GM23338 (cell line): ENCODE data around the gene CACNA1G. TPM values are rescaled to one million over a fixed set of nuclear protein-coding genes. Genes with fewer than 3 reads are reported as not detected.

Source experiments
- ATAC-seq: fragments of 200-7000 bp; cut with Tn5 transposase; 3 replicates; pipeline ENCODE4 v1.9.1; 2020
- DNase-seq: peaks from one replicate; pipeline ENCODE4 v3.0.0-alpha.2; 2015; ENCODE audit warnings: low spot score
- H2AFZ ChIP-seq: fragments of 200-600 bp; sonication (generic); 2 replicates; pipeline ENCODE4 v1.8.0; 2016; ENCODE audit warnings: antibody characterized with exemption, mild to moderate bottlenecking, moderate library complexity
- H3F3A ChIP-seq: fragments of 200-600 bp; sonication (generic); replicated peaks from 2 replicates; pipeline ENCODE4 v1.8.0; 2017; ENCODE audit warnings: antibody characterized with exemption, mixed run types, low read depth
- H3K27ac ChIP-seq: fragments of 200-600 bp; sonication (generic); 2 replicates; pipeline ENCODE4 v1.6.1; 2016; ENCODE audit warnings: low read depth
- H3K27me3 ChIP-seq: fragments of 200-600 bp; sonication (generic); 2 replicates; pipeline ENCODE4 v1.8.0; 2016; ENCODE audit warnings: mild to moderate bottlenecking, mixed run types, moderate library complexity; ENCODE audit not compliant: insufficient read depth
- H3K36me3 ChIP-seq: fragments of 200-600 bp; sonication (generic); 2 replicates; pipeline ENCODE4 v1.8.0; 2016; ENCODE audit warnings: mild to moderate bottlenecking; ENCODE audit not compliant: insufficient read depth
- H3K4me1 ChIP-seq: fragments of 200-600 bp; sonication (generic); 2 replicates; pipeline ENCODE4 v1.8.0; 2016; ENCODE audit warnings: mild to moderate bottlenecking, moderate library complexity; ENCODE audit not compliant: insufficient read depth
- H3K4me2 ChIP-seq: fragments of 200-600 bp; sonication (generic); 2 replicates; pipeline ENCODE4 v1.7.1; 2017; ENCODE audit warnings: mixed run types
- H3K4me3 ChIP-seq: fragments of 200-600 bp; sonication (generic); 2 replicates; pipeline ENCODE4 v1.6.1; 2016; ENCODE audit warnings: mixed run types
- H3K79me2 ChIP-seq: fragments of 200-600 bp; sonication (generic); replicated peaks from 2 replicates; pipeline ENCODE4 v1.8.0; 2017; ENCODE audit warnings: mild to moderate bottlenecking; ENCODE audit not compliant: insufficient read depth
- H3K9me2 ChIP-seq: fragments of 200-600 bp; sonication (generic); 2 replicates; pipeline ENCODE4 v1.8.0; 2017; ENCODE audit not compliant: insufficient read depth
- H4K20me1 ChIP-seq: fragments of 200-600 bp; sonication (generic); replicated peaks from 2 replicates; pipeline ENCODE4 v1.8.0; 2017; ENCODE audit warnings: mild to moderate bottlenecking; ENCODE audit not compliant: insufficient read depth
- H3K27ac Mint-ChIP-seq: 2 replicates; pipeline ENCODE4 v1.8.0; 2020; ENCODE audit warnings: inconsistent platforms, mild to moderate bottlenecking, moderate library complexity, mixed read lengths
- H3K27me3 Mint-ChIP-seq: 3 replicates; pipeline ENCODE4 v1.8.0; 2022; ENCODE audit warnings: low read depth, mild to moderate bottlenecking, moderate library complexity, mixed read lengths, inconsistent platforms; ENCODE audit not compliant: insufficient read depth, poor library complexity
- H3K36me3 Mint-ChIP-seq: 3 replicates; pipeline ENCODE4 v1.8.0; 2021; ENCODE audit warnings: low read depth, mild to moderate bottlenecking, inconsistent platforms, moderate library complexity, mixed read lengths
- H3K4me1 Mint-ChIP-seq: 3 replicates; pipeline ENCODE4 v1.8.0; 2020; ENCODE audit warnings: mild to moderate bottlenecking, inconsistent platforms, mixed read lengths
- H3K4me3 Mint-ChIP-seq: 3 replicates; pipeline ENCODE4 v1.8.0; 2021; ENCODE audit warnings: moderate library complexity, mild to moderate bottlenecking, inconsistent platforms, mixed read lengths
- H3K9me3 Mint-ChIP-seq: 3 replicates; pipeline ENCODE4 v1.8.0; 2020; ENCODE audit warnings: moderate library complexity, mild to moderate bottlenecking, inconsistent platforms, mixed read lengths
- CREB1 ChIP-seq: fragments of 250-450 bp; sonication (Bioruptor Pico); IDR thresholded peaks from 2 replicates; pipeline ENCODE4 v1.5.0; 2020; ENCODE audit warnings: low read depth, mild to moderate bottlenecking, moderate library complexity
- CTCF ChIP-seq, 2 experiments: fragments of 200-600 bp in 1 of 2; sonication (generic) in 1 of 2; conservative IDR thresholded peaks; 2 replicates each; pipeline versions ENCODE4 v1.5.1 to v1.6.1; 2016 to 2017; ENCODE audit warnings: antibody characterized with exemption in 2 of 2, low read depth in 2 of 2, mild to moderate bottlenecking in 2 of 2, moderate library complexity in 1 of 2
- ETS1 ChIP-seq: IDR thresholded peaks from 2 replicates; pipeline ENCODE4 v1.6.1; 2016; ENCODE audit warnings: antibody characterized with exemption
- JUNB ChIP-seq: IDR thresholded peaks from one replicate; pipeline ENCODE4 v1.6.1; 2016; ENCODE audit warnings: antibody characterized with exemption; ENCODE audit not compliant: unreplicated experiment
- POLR2AphosphoS5 ChIP-seq: IDR thresholded peaks from 2 replicates; pipeline ENCODE4 v1.6.1; 2016; ENCODE audit warnings: antibody characterized with exemption, low read depth
- REST ChIP-seq: IDR thresholded peaks from one replicate; pipeline ENCODE4 v1.6.1; 2018; ENCODE audit warnings: antibody characterized with exemption; ENCODE audit not compliant: unreplicated experiment
- STAT1 ChIP-seq: IDR thresholded peaks from one replicate; pipeline ENCODE4 v1.6.1; 2016; ENCODE audit warnings: antibody characterized with exemption; ENCODE audit not compliant: unreplicated experiment
- ZNF331 ChIP-seq: fragments of 250-450 bp; sonication (Bioruptor Pico); IDR thresholded peaks from 2 replicates; pipeline ENCODE4 v1.5.0; 2020; ENCODE audit warnings: low read depth, mild to moderate bottlenecking, moderate library complexity
- ZNF462 ChIP-seq: fragments of 250-450 bp; sonication (Bioruptor Pico); IDR thresholded peaks from 2 replicates; pipeline ENCODE4 v1.5.0; 2020; ENCODE audit warnings: mild to moderate bottlenecking, moderate library complexity
- polyA plus RNA-seq: library from polyadenylated mRNA; unstranded; fragments of >200 nt; fragmentation: Nextera tagmentation; extraction: Ambion mirVana; gene quantifications from 2 replicates; pipeline ENCODE4 v1.2.1, GENCODE V29; 2016
- total RNA-seq: library from RNA; depleted of rRNA; stranded (reverse); fragments of >200 nt; shearing (Covaris generic); gene quantifications from 2 replicates; pipeline ENCODE4 v1.2.3, GENCODE V29; 2014

CACNA1G gene
- total and polyA plus RNA-seq, 2 experiments from 2014 or later: 1.4 to 5.1 TPM

- H3K4me1 ChIP-seq: peaks cover 4% of the 10 kb centered on the region; the same call in 1 of the 2 replicates
- no peaks in the 10 kb centered on the region for H3K27me3 ChIP-seq
- Mint-ChIP-seq H3K27me3 (peaks cover 2% of the 10 kb centered on the region), H3K4me1 (peaks cover 17% of the 10 kb centered on the region), H3K4me3 (no peak overlapping the region), H3K9me3 (no peaks in the 10 kb centered on the region), H3K27ac (no peak overlapping the region), H3K36me3 (no peaks in the 10 kb centered on the region; the same call in 1 of the 3 replicates)
- DNase-seq (no peak), ATAC-seq (peak; percentile 32)
- no peak overlapping the region for H3K4me2 ChIP-seq
- H3K79me2 ChIP-seq: no peaks in the 10 kb centered on the region
- H3F3A ChIP-seq: no peaks in the 10 kb centered on the region
- no peaks in the 10 kb centered on the region for H3K9me2 ChIP-seq
- no peaks in the 10 kb centered on the region for H4K20me1 ChIP-seq
- TF ChIP-seq CREB1 (CRISPR knock-in tag) (no peak), CTCF (conservative IDR thresholded peaks at IDR 0.05; ENCODE audit: low read depth in 2 of 2) (peak; percentile 34 to 61; a peak in 3 of 4 replicates), STAT1 (no peak), ETS1 (no peak), POLR2AphosphoS5 (no peak), ZNF462 (CRISPR knock-in tag) (no peak), JUNB (no peak), REST (no peak), ZNF331 (no peak)
- H3K27ac ChIP-seq: no peak overlapping the region
- H3K36me3 ChIP-seq: no peaks in the 10 kb centered on the region
- no peak overlapping the region for H2AFZ ChIP-seq
- H3K4me3 ChIP-seq: no peak overlapping the region
Measured at GRCh38 chr17:50613007-50613992, 52.8 kb downstream of the CACNA1G start.
